Renal pelvis (tissue), 4 donors: ENCODE results near the gene ZNF764. TPM values are rescaled to one million over a fixed set of nuclear protein-coding genes. Genes with fewer than 3 reads are reported as not detected.

ENCODE experiments used
- DNase-seq: peaks from one replicate; pipeline ENCODE4 v3.0.0-alpha.2; 2013
- polyA plus RNA-seq, 3 donors: library from polyadenylated mRNA; unstranded; fragments of 120-200 nt; gene quantifications; one replicate each; pipeline ENCODE4 v1.2.1, GENCODE V29; 2013; ENCODE audit not compliant: insufficient read length in 3 of 3

Gene ZNF764
- polyA plus RNA-seq, 3 donors, result 13.3 to 18.8 (median 14.4) TPM

DNA sequence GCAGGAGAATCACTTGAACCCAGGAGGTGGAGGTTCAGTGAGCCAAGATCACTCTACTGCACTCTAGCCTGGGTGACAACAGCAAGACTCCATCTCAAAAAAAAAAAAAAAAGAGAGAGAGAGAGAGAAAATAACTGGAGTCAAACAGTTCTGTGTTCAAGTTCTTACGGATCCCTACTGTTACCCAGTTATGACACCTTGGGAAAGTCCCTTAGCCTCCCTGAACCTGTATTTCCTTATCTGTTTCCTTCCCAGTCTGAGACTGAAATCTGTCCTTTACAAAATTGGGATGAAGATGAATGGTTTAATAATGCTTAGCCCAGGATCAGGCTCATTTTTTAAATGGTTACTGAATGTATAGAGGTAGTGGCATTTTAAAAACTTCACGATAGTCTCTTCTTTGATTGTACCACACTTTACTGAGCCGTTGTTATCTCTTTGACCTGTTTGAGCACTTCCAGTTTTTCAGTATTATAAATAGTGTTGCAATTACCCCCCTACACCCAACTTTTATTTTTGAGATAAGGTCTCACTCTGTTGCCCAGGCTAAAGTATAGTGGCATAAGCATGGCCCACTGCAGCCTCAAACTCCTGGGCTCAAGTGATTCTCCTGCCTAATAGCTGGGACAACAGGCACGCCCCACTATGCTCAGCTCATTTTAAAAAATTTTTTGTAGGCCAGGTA is 49.0 kb downstream of the ZNF764 start:
- no peak for DNase-seq

Other genes starting within 250 kb of the ZNF764 start
- 10 to 100 TPM; 54.6 to 62.3 (median 62.3) TPM for gene CD2BP2, start 203.1 kb downstream of the ZNF764 start, polyA plus RNA-seq
- gene TBC1D10B, start 187.9 kb downstream of the ZNF764 start, polyA plus RNA-seq, result 10 to 100 TPM; 37.9 to 46.2 (median 39.1) TPM
- gene MYL11, start 183.6 kb downstream of the ZNF764 start, polyA plus RNA-seq, result 1 to 10 TPM in 2 of 3 donors, under 1 TPM in 1; 0.70 to 5.1 (median 1.9) TPM
- gene SEPTIN1, start 175.8 kb downstream of the ZNF764 start, polyA plus RNA-seq, result 1 to 10 TPM; 2.6 to 2.8 (median 2.6) TPM
- gene ZNF48, start 163.0 kb downstream of the ZNF764 start, polyA plus RNA-seq, result 10 to 100 TPM; 15.0 to 16.5 (median 15.9) TPM
- 10 to 100 TPM in 1 of 3 donors, 1 to 10 TPM in 2; 7.7 to 11.1 (median 9.9) TPM for gene ZNF771, start 150.8 kb downstream of the ZNF764 start, polyA plus RNA-seq
- gene DCTPP1, start 128.3 kb downstream of the ZNF764 start, polyA plus RNA-seq, result 10 to 100 TPM; 50.1 to 56.8 (median 54.9) TPM
- 10 to 100 TPM; 95.6 to 96.4 (median 96.0) TPM for gene SEPHS2, start 112.5 kb downstream of the ZNF764 start, polyA plus RNA-seq
- gene ITGAL, start 85.6 kb downstream of the ZNF764 start, polyA plus RNA-seq, result 1 to 10 TPM; 1.9 to 2.1 (median 2.0) TPM
- gene ZNF768, start 31.8 kb downstream of the ZNF764 start, polyA plus RNA-seq, result 10 to 100 TPM; 58.5 to 70.4 (median 68.1) TPM
- 10 to 100 TPM; 10.1 to 11.3 (median 11.0) TPM for gene ZNF747, start 23.5 kb downstream of the ZNF764 start, polyA plus RNA-seq
- 10 to 100 TPM; 14.2 to 19.7 (median 17.7) TPM for gene ZNF688, start 13.3 kb upstream of the ZNF764 start, polyA plus RNA-seq
- 10 to 100 TPM; 21.3 to 36.9 (median 32.1) TPM for gene ZNF785, start 27.3 kb upstream of the ZNF764 start, polyA plus RNA-seq
- gene ZNF689, start 52.0 kb upstream of the ZNF764 start, polyA plus RNA-seq, result 10 to 100 TPM; 14.8 to 16.2 (median 15.7) TPM
- 10 to 100 TPM; 50.6 to 52.4 (median 51.8) TPM for gene PRR14, start 92.6 kb upstream of the ZNF764 start, polyA plus RNA-seq
- 10 to 100 TPM; 69.5 to 85.7 (median 76.5) TPM for gene FBRS, start 100.1 kb upstream of the ZNF764 start, polyA plus RNA-seq
- gene SRCAP, start 140.8 kb upstream of the ZNF764 start, polyA plus RNA-seq, result 10 to 100 TPM; 38.6 to 55.8 (median 43.9) TPM
- gene PHKG2, start 190.1 kb upstream of the ZNF764 start, polyA plus RNA-seq, result 10 to 100 TPM; 28.7 to 44.8 (median 40.7) TPM
- gene CFAP119, start 203.7 kb upstream of the ZNF764 start, polyA plus RNA-seq, result 10 to 100 TPM; 11.8 to 14.6 (median 12.8) TPM
- 100 to 1,000 TPM; 120 to 133 (median 120) TPM for gene RNF40, start 203.9 kb upstream of the ZNF764 start, polyA plus RNA-seq
- gene ZNF629, start 228.8 kb upstream of the ZNF764 start, polyA plus RNA-seq, result 10 to 100 TPM; 26.5 to 32.4 (median 30.3) TPM